ENCODE data around the gene SCT. TPM values are rescaled to one million over a fixed set of nuclear protein-coding genes. Genes with fewer than 3 reads are reported as not detected.

Gene SCT
- total and polyA plus RNA-seq, 2 donors (not counting 1 experiment from before 2014, with no cell fraction given), result not detected

- no peak overlapping the region for H3K27ac ChIP-seq (ENCODE audit: insufficient read depth, low read length)
- H3K4me2 ChIP-seq (ENCODE audit: extremely low read depth, insufficient read depth, low read length), result no peak overlapping the region
- H3K79me2 ChIP-seq (ENCODE audit: control insufficient read depth, insufficient read depth, low read length), result no peaks in the 10 kb centered on the region
- DNase-seq (ENCODE audit: low read depth in 2 of 2), result peak in 1 of 2 donors; percentile 15
- H4K20me1 ChIP-seq (ENCODE audit: control insufficient read depth, extremely low read depth, insufficient read depth, low read length), result no peaks in the 10 kb centered on the region
- H3K36me3 ChIP-seq (ENCODE audit: control insufficient read depth, insufficient read depth, low read length), result peaks cover 6% of the 10 kb centered on the region
- no peaks in the 10 kb centered on the region for H3K4me1 ChIP-seq (ENCODE audit: control insufficient read depth, extremely low read depth, insufficient read depth, low read length)
- H3K4me3 ChIP-seq (replicated peaks in 1 of 4; ENCODE audit: control extremely low read depth in 1 of 4, insufficient read depth in 1 of 4, low read depth in 3 of 4, low read length in 4 of 4), result no peak overlapping the region
- H3K9ac ChIP-seq (ENCODE audit: insufficient read depth, low read length), result no peak overlapping the region
- H3K9me3 ChIP-seq (ENCODE audit: control insufficient read depth, insufficient read depth, low read depth, low read length), result no peaks in the 10 kb centered on the region
- TF ChIP-seq EZH2 (IDR thresholded peaks at IDR 0.05; ENCODE audit: low read length, missing control alignments), result no peak
- TF ChIP-seq, protein P1, sequence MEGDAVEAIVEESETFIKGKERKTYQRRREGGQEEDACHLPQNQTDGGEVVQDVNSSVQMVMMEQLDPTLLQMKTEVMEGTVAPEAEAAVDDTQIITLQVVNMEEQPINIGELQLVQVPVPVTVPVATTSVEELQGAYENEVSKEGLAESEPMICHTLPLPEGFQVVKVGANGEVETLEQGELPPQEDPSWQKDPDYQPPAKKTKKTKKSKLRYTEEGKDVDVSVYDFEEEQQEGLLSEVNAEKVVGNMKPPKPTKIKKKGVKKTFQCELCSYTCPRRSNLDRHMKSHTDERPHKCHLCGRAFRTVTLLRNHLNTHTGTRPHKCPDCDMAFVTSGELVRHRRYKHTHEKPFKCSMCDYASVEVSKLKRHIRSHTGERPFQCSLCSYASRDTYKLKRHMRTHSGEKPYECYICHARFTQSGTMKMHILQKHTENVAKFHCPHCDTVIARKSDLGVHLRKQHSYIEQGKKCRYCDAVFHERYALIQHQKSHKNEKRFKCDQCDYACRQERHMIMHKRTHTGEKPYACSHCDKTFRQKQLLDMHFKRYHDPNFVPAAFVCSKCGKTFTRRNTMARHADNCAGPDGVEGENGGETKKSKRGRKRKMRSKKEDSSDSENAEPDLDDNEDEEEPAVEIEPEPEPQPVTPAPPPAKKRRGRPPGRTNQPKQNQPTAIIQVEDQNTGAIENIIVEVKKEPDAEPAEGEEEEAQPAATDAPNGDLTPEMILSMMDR (conservative IDR thresholded peaks at IDR 0.05 in 1 of 2, IDR thresholded peaks at IDR 0.05 in 1 of 2; ENCODE audit: low read depth in 1 of 2, low read length in 2 of 2), result no peak
- H3K27me3 ChIP-seq (ENCODE audit: control insufficient read depth, insufficient read depth, low read length), result peaks cover 5% of the 10 kb centered on the region
- no peak overlapping the region for H2AFZ ChIP-seq (ENCODE audit: low read length)
Observed at GRCh38 chr11:638631-639331, 11.8 kb upstream of the SCT start.

GRCh38 chr11:637593-638521 lies 10.9 kb upstream of the SCT start:
- Histone ChIP-seq H3K9me3 (ENCODE audit: control insufficient read depth, insufficient read depth, low read depth, low read length) (no peaks in the 10 kb centered on the region), H3K4me2 (ENCODE audit: extremely low read depth, insufficient read depth, low read length) (no peak overlapping the region), H3K27me3 (ENCODE audit: control insufficient read depth, insufficient read depth, low read length) (peaks cover 5% of the 10 kb centered on the region), H4K20me1 (ENCODE audit: control insufficient read depth, extremely low read depth, insufficient read depth, low read length) (no peaks in the 10 kb centered on the region), H2AFZ (ENCODE audit: low read length) (no peak overlapping the region), H3K27ac (ENCODE audit: insufficient read depth, low read length) (no peak overlapping the region), H3K9ac (ENCODE audit: insufficient read depth, low read length) (no peak overlapping the region), H3K4me3 (replicated peaks in 1 of 4; ENCODE audit: control extremely low read depth in 1 of 4, insufficient read depth in 1 of 4, low read depth in 3 of 4, low read length in 4 of 4) (peak overlapping the region in 1 of 4 experiments; percentile 20), H3K4me1 (ENCODE audit: control insufficient read depth, extremely low read depth, insufficient read depth, low read length) (no peaks in the 10 kb centered on the region), H3K79me2 (ENCODE audit: control insufficient read depth, insufficient read depth, low read length) (no peaks in the 10 kb centered on the region), H3K36me3 (ENCODE audit: control insufficient read depth, insufficient read depth, low read length) (peaks cover 4% of the 10 kb centered on the region)
- no peak for DNase-seq (ENCODE audit: low read depth in 2 of 2)
- TF ChIP-seq, protein P1 (conservative IDR thresholded peaks at IDR 0.05 in 1 of 2, IDR thresholded peaks at IDR 0.05 in 1 of 2; ENCODE audit: low read depth in 1 of 2, low read length in 2 of 2), result no peak
- TF ChIP-seq EZH2 (IDR thresholded peaks at IDR 0.05; ENCODE audit: low read length, missing control alignments), result peak; percentile 92

DNA sequence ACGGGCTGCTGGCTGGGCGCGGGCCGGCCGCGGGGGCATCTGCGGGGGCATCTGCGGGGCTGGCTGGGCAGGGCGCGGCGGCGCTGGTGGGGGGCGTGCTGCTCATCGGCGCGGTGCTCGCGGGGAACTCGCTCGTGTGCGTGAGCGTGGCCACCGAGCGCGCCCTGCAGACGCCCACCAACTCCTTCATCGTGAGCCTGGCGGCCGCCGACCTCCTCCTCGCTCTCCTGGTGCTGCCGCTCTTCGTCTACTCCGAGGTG lies 10.3 kb upstream of the SCT start:
- Histone ChIP-seq H3K4me2 (ENCODE audit: extremely low read depth, insufficient read depth, low read length) (no peak overlapping the region), H3K9me3 (ENCODE audit: control insufficient read depth, insufficient read depth, low read depth, low read length) (no peaks in the 10 kb centered on the region), H4K20me1 (ENCODE audit: control insufficient read depth, extremely low read depth, insufficient read depth, low read length) (no peaks in the 10 kb centered on the region), H3K79me2 (ENCODE audit: control insufficient read depth, insufficient read depth, low read length) (no peaks in the 10 kb centered on the region), H3K27ac (ENCODE audit: insufficient read depth, low read length) (no peak overlapping the region), H3K4me3 (replicated peaks in 1 of 4; ENCODE audit: control extremely low read depth in 1 of 4, insufficient read depth in 1 of 4, low read depth in 3 of 4, low read length in 4 of 4) (peak overlapping the region in 1 of 4 experiments; percentile 20), H3K9ac (ENCODE audit: insufficient read depth, low read length) (no peak overlapping the region), H2AFZ (ENCODE audit: low read length) (no peak overlapping the region), H3K27me3 (ENCODE audit: control insufficient read depth, insufficient read depth, low read length) (peaks cover 5% of the 10 kb centered on the region), H3K4me1 (ENCODE audit: control insufficient read depth, extremely low read depth, insufficient read depth, low read length) (no peaks in the 10 kb centered on the region), H3K36me3 (ENCODE audit: control insufficient read depth, insufficient read depth, low read length) (peaks cover 1% of the 10 kb centered on the region)
- DNase-seq (ENCODE audit: low read depth in 2 of 2), result no peak
- TF ChIP-seq EZH2 (IDR thresholded peaks at IDR 0.05; ENCODE audit: low read length, missing control alignments), result no peak

Data from fibroblast of lung (primary cell).